ENCODE data around the gene TTYH3. TPM values are rescaled to one million over a fixed set of nuclear protein-coding genes. Genes with fewer than 3 reads are reported as not detected.

The TTYH3 gene
- total and polyA plus RNA-seq, 2 of the 13 experiments (the other 11 are each of a cell fraction or from before 2014, with no cell fraction given) = 26.3 to 50.0 TPM

GRCh38 chr7:2709553-2710285 lies 77.9 kb downstream of the TTYH3 start (continued):
- TF ChIP-seq TFE3 (CRISPR knock-in tag; IDR thresholded peaks at IDR 0.05) = 0 out of 2 replicates have a peak, but pooled peaks have one; percentile 51
- TF ChIP-seq HDAC1 (CRISPR knock-in tag; IDR thresholded peaks at IDR 0.05) = peak; percentile 61; the same call in 1 of the 2 replicates
- 0 out of 2 replicates have a peak, but pooled peaks have one; percentile 57 for TF ChIP-seq ZNF292 (CRISPR knock-in tag; IDR thresholded peaks at IDR 0.05; ENCODE audit: borderline replicate concordance, low read depth)
- peak; percentile 85 for TF ChIP-seq ZNF335 (CRISPR knock-in tag; IDR thresholded peaks at IDR 0.05)
- peak; percentile 63 for TF ChIP-seq HNRNPLL (IDR thresholded peaks at IDR 0.05; ENCODE audit: low read depth, low read length, poor library complexity, severe bottlenecking)
- peak; percentile 62; the same call in 1 of the 2 replicates for TF ChIP-seq ZSCAN31 (CRISPR knock-in tag; IDR thresholded peaks at IDR 0.05; ENCODE audit: low read depth)
- TF ChIP-seq BORCS8-MEF2B (CRISPR knock-in tag; IDR thresholded peaks at IDR 0.05) = peak; percentile 40; the same call in 1 of the 2 replicates
- no peak for TF ChIP-seq ZNF143 (CRISPR knock-in tag; IDR thresholded peaks at IDR 0.05)
- peak; percentile 50; the same call in 1 of the 2 replicates for TF ChIP-seq THAP9 (CRISPR knock-in tag; IDR thresholded peaks at IDR 0.05; ENCODE audit: borderline replicate concordance)
- peak; percentile 88 for TF ChIP-seq ZNF619 (CRISPR knock-in tag; IDR thresholded peaks at IDR 0.05)
- peak; percentile 56; the same call in 1 of the 2 replicates for TF ChIP-seq ZNF704 (CRISPR knock-in tag; IDR thresholded peaks at IDR 0.05; ENCODE audit: borderline replicate concordance)
- TF ChIP-seq ARID2 (CRISPR knock-in tag; IDR thresholded peaks at IDR 0.05; ENCODE audit: borderline replicate concordance) = no peak
- peak; percentile 61; the same call in 1 of the 2 replicates for TF ChIP-seq GABPB1 (CRISPR knock-in tag; IDR thresholded peaks at IDR 0.05)
- 0 out of 2 replicates have a peak, but pooled peaks have one; percentile 67 for TF ChIP-seq EED (CRISPR knock-in tag; IDR thresholded peaks at IDR 0.05)
- TF ChIP-seq NFATC3 (CRISPR knock-in tag; IDR thresholded peaks at IDR 0.05) = no peak
- peak; percentile 32; the same call in 1 of the 2 replicates for TF ChIP-seq HDAC2 (CRISPR knock-in tag; IDR thresholded peaks at IDR 0.05)
- peak; percentile 72; the same call in 1 of the 2 replicates for TF ChIP-seq RXRA (CRISPR knock-in tag; IDR thresholded peaks at IDR 0.05)
- TF ChIP-seq IKZF4 (CRISPR knock-in tag; IDR thresholded peaks at IDR 0.05; ENCODE audit: borderline replicate concordance, low read depth, not compliant biosample characterization) = peak; percentile 27
- peak; percentile 89; the same call in 1 of the 2 replicates for TF ChIP-seq AKAP8 (CRISPR knock-in tag; IDR thresholded peaks at IDR 0.05)
- 0 out of 2 replicates have a peak, but pooled peaks have one; percentile 16 for TF ChIP-seq HES4 (CRISPR knock-in tag; IDR thresholded peaks at IDR 0.05; ENCODE audit: borderline replicate concordance)
- TF ChIP-seq, protein P1, sequence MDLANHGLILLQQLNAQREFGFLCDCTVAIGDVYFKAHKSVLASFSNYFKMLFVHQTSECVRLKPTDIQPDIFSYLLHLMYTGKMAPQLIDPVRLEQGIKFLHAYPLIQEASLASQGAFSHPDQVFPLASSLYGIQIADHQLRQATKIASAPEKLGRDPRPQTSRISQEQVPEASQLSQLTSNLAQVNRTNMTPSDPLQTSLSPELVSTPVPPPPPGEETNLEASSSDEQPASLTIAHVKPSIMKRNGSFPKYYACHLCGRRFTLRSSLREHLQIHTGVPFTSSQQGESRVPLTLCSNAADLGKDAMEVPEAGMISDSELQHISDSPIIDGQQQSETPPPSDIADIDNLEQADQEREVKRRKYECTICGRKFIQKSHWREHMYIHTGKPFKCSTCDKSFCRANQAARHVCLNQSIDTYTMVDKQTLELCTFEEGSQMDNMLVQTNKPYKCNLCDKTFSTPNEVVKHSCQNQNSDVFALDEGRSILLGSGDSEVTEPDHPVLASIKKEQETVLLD (CRISPR knock-in tag; IDR thresholded peaks at IDR 0.05; ENCODE audit: low read depth) = no peak
- TF ChIP-seq NR2F6 (IDR thresholded peaks at IDR 0.05) = no peak
- peak; percentile 41; the same call in 1 of the 2 replicates for TF ChIP-seq NR2F6 (CRISPR knock-in tag; IDR thresholded peaks at IDR 0.05)

Data from HepG2 (cell line).